Globus pallidus (tissue), 1 donor: ENCODE results near the gene CDH4.
A peak's percentile ranks its signal among the peaks of the same experiment; 100 is the strongest.

Experiments used
- DNase-seq: peaks from one replicate; pipeline ENCODE4 v3.0.0-alpha.2; 2015; ENCODE audit warnings: low spot score

CDH4 gene

GRCh38 chr20:61284752-61285151 is 32.7 kb downstream of the CDH4 start:
- DNase-seq, result no peak

GRCh38 chr20:61285152-61285645 is 33.1 kb downstream of the CDH4 start:
- no peak for DNase-seq

GRCh38 chr20:61285691-61286090 is 33.6 kb downstream of the CDH4 start:
- DNase-seq, result no peak

GRCh38 chr20:61287583-61288275 is 35.7 kb downstream of the CDH4 start:
- DNase-seq, result no peak

GRCh38 chr20:61288331-61288784 is 36.3 kb downstream of the CDH4 start:
- peak; percentile 61 for DNase-seq

GRCh38 chr20:61289166-61289565 is 37.1 kb downstream of the CDH4 start:
- no peak for DNase-seq

- DNase-seq, result no peak
These were observed 38.7 kb downstream of the CDH4 start for GRCh38 chr20:61290721-61291120.

- no peak for DNase-seq
These were observed 39.2 kb downstream of the CDH4 start for GRCh38 chr20:61291166-61291829.

GRCh38 chr20:61292391-61292790 is 40.3 kb downstream of the CDH4 start:
- no peak for DNase-seq

- DNase-seq, result no peak
These were observed 41.0 kb downstream of the CDH4 start for GRCh38 chr20:61292821-61293612.

- DNase-seq, result no peak
These were observed 41.9 kb downstream of the CDH4 start for GRCh38 chr20:61293951-61294350.

GRCh38 chr20:61295249-61295648 is 43.2 kb downstream of the CDH4 start:
- DNase-seq, result no peak

GRCh38 chr20:61295682-61296628 is 43.9 kb downstream of the CDH4 start:
- DNase-seq, result no peak

GRCh38 chr20:61296629-61297019 is 44.6 kb downstream of the CDH4 start:
- DNase-seq, result no peak

- DNase-seq, result no peak
These were observed 45.4 kb downstream of the CDH4 start for GRCh38 chr20:61297491-61297890.

- DNase-seq, result no peak
These were observed 45.9 kb downstream of the CDH4 start for GRCh38 chr20:61297986-61298385.

GRCh38 chr20:61298661-61299060 is 46.6 kb downstream of the CDH4 start:
- DNase-seq, result no peak

- no peak for DNase-seq
These were observed 47.0 kb downstream of the CDH4 start for GRCh38 chr20:61299104-61299503.

- DNase-seq, result no peak
These were observed 47.6 kb downstream of the CDH4 start for GRCh38 chr20:61299618-61300017.

- DNase-seq, result no peak
These were observed 48.2 kb downstream of the CDH4 start for GRCh38 chr20:61300293-61300692.

GRCh38 chr20:61300709-61301108 is 48.6 kb downstream of the CDH4 start:
- DNase-seq, result no peak
